Psoas muscle (tissue), 8 donors: ENCODE results near the gene RALBP1. TPM values are rescaled to one million over a fixed set of nuclear protein-coding genes. Genes with fewer than 3 reads are reported as not detected.

Experiments
- ATAC-seq, 4 donors: fragments of 200-7000 bp; cut with Tn5 transposase; one replicate each; pipeline ENCODE4 v1.9.1; 2020; ENCODE audit warnings: moderate library complexity in 3 of 4, mild to moderate bottlenecking in 2 of 4
- DNase-seq, 2 donors: peaks; one replicate each; pipeline ENCODE4 v3.0.0-alpha.2; 2020
- H3K27ac ChIP-seq: fragments of 200-600 bp; one replicate; pipeline ENCODE4 v1.8.0; 2022
- H3K27me3 ChIP-seq, 3 donors: fragments of 200-600 bp in 1 of 3; one replicate each; pipeline versions ENCODE4 v1.6.1 to v1.8.0; 2013 to 2022; ENCODE audit warnings: low read length in 2 of 3, mild to moderate bottlenecking in 2 of 3, moderate library complexity in 1 of 3; ENCODE audit not compliant: insufficient read depth in 3 of 3
- H3K36me3 ChIP-seq, 2 donors: fragments of 200-600 bp in 1 of 2; one replicate each; pipeline versions ENCODE4 v1.6.1 to v1.8.0; 2013 to 2022; ENCODE audit warnings: low read depth in 1 of 2, mild to moderate bottlenecking in 1 of 2, moderate library complexity in 1 of 2; ENCODE audit not compliant: insufficient read depth in 1 of 2
- H3K4me1 ChIP-seq: fragments of 200-600 bp; one replicate; pipeline ENCODE4 v1.8.0; 2022
- H3K4me3 ChIP-seq: fragments of 200-600 bp; one replicate; pipeline ENCODE4 v1.8.0; 2022; ENCODE audit warnings: mild to moderate bottlenecking
- H3K9me3 ChIP-seq: fragments of 200-600 bp; one replicate; pipeline ENCODE4 v1.8.0; 2022
- CTCF ChIP-seq: fragments of 200-600 bp; IDR thresholded peaks from one replicate; pipeline ENCODE4 v1.8.0; 2022; ENCODE audit warnings: antibody characterized with exemption
- WGBS, 3 donors: extraction: QIAGEN DNeasy Blood & Tissue Kit; methylation state at CpG; one replicate each; pipeline versions ENCODE4 v1.1.6 to v1.1.7; 2013; 5-methylcytosine and 5-hydroxymethylcytosine counted together
- intact Hi-C, 2 donors: fragments of 100-400 bp; cut with DNase I; formaldehyde crosslinking; loops; one replicate each; pipeline versions ENCODE4 v1.11.0 to v1.14.2; 2022
- polyA plus RNA-seq, 3 donors: library from polyadenylated mRNA; stranded (reverse); fragments of 200-250 nt; gene quantifications; one replicate each; pipeline ENCODE4 v1.2.3, GENCODE V29; 2013
- total RNA-seq, 4 donors: library from RNA; stranded (reverse); fragmentation: NEBNext Ultra II Directional in 2 of 4; extraction: Animal tissue kit (Norgen Biotek cat#: 25700) in 2 of 4; gene quantifications; one replicate each; pipeline versions ENCODE4 v1.2.1 to v1.2.4, GENCODE V29; 2021 to 2023
- donor health status: healthy with polysubstance abuse.
- donor health status: DM: no; HTN: no; CAD: no; lungs with moderate emphysema.
- donor health status: Bipolar disorder and iron deficiency.
- donor health status: healthy.
- donor health status: DM: yes; HTN: yes; CAD: no.
- donor health status: DM: no; HTN: no; CAD: no.
- donor health status: DM: no; HTN: no; CAD: no.
- donor health status: DM: yes; HTN: yes; CAD: no.

Gene RALBP1
- total and polyA plus RNA-seq, 7 donors, result 28.7 to 85.0 (median 38.6) TPM

DNA sequence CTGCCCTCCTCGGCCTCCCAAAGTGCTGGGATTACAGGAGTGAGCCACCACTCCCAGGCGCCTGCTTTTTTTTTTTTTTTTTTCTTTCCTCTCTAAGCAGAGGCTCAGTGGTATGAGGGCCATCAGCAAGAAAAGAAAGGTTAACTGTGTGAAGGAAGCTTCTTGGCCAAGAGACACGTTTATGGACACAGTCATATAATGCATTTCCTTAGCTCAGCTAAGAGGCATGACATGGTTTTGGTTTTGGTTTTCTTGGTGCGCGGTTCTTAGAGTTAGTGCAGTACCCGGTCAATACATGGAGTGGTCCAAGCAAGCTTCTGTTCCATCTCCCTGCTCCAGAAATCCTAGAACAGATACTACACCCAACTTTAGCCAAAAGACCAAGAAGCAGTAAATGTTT lies 42.6 kb downstream of the RALBP1 start:
- Histone ChIP-seq H3K36me3 (peaks cover 0 to 46% of the 10 kb centered on the region in 2 donors), H3K27me3 (no peaks in the 10 kb centered on the region), H3K4me1 (peaks cover 7% of the 10 kb centered on the region), H3K9me3 (no peaks in the 10 kb centered on the region), H3K27ac (no peak overlapping the region), H3K4me3 (no peak overlapping the region)
- TF ChIP-seq CTCF, result no peak
- DNase-seq, result no peak
- no peak for ATAC-seq
- intact Hi-C loops, result loop anchor here (5.0 to 10.0 kb wide), 2 partner anchors 186 to 443 kb away; partner anchors contain the start of gene TWSG1 (in 1 of the 2)
- 54 to 77% (median 65%) methylated on average over 6 of the region's 6 CpGs for WGBS, 3 donors

DNA sequence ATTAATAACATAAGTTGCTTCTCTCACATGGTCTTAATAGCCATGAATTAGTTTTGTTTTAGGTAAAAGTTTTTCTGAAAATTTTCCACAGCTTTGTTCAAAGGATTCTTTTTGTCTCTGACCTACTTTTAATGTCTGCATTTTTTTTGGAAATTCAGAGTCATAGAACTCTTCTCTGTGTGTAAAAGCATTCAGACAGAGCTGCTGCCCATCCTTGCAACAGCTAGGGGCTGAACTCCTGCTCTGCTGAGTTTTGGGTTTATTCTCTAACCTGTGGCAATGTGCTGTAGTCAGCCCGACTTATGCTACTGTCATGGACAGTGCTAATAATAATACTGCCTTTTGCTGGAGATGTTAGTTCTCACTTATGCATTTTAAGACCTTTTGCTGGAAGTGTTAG lies 44.1 kb downstream of the RALBP1 start:
- no peak for ATAC-seq
- no peaks in the 10 kb centered on the region for H3K9me3 ChIP-seq
- DNase-seq, result no peak
- H3K4me3 ChIP-seq, result no peak overlapping the region
- TF ChIP-seq CTCF, result no peak
- H3K4me1 ChIP-seq, result peaks cover 7% of the 10 kb centered on the region
- no peaks in the 10 kb centered on the region for H3K27me3 ChIP-seq
- WGBS, 3 donors, result 56 to 76% (median 66%) methylated on average over 1 of the region's 1 CpG
- H3K27ac ChIP-seq, result no peak overlapping the region
- intact Hi-C loops, result loop anchor here (5.0 to 10.0 kb wide), 2 partner anchors 187 to 445 kb away; partner anchors contain the start of gene TWSG1 (in 1 of the 2)
- H3K36me3 ChIP-seq, result peaks cover 0 to 46% of the 10 kb centered on the region in 2 donors

- H3K27ac ChIP-seq, result no peak overlapping the region
- WGBS, 3 donors, result 80 to 83% (median 82%) methylated on average over 3 of the region's 3 CpGs
- H3K9me3 ChIP-seq, result no peaks in the 10 kb centered on the region
- ATAC-seq (no peak), DNase-seq (no peak)
- H3K4me3 ChIP-seq, result no peak overlapping the region
- no peak for TF ChIP-seq CTCF
- peaks cover 7% of the 10 kb centered on the region for H3K4me1 ChIP-seq
- peaks cover 0 to 56% of the 10 kb centered on the region in 2 donors for H3K36me3 ChIP-seq
- no peaks in the 10 kb centered on the region for H3K27me3 ChIP-seq
- intact Hi-C loops, result loop anchor here in 1 of 2 donors (5.0 kb wide), 1 partner anchor 1962 kb away; no protein-coding TSS in a partner anchor
Observed at GRCh38 chr18:9520666-9521065, 45.4 kb downstream of the RALBP1 start.

DNA sequence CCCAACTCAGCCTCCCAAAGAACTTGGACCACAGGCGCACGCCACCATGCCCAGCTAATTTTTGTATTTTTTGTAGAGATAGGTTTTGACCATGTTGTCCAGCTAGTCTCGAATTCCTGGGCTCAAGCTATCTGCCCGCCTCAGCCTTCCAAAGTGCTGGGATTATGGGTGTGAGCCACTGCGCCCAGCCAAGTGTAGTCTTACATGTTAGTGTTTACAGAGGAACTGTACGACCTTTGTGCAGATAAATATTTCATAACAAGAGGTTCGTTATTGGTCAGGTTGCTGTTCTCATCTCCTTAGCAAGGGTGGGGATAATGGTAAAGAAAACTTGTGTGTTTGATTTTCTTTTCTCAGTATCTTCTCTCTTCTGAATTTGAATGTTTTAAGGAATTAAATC lies 46.5 kb downstream of the RALBP1 start:
- peaks cover 0 to 62% of the 10 kb centered on the region in 2 donors for H3K36me3 ChIP-seq
- no peaks in the 10 kb centered on the region for H3K27me3 ChIP-seq
- no peak overlapping the region for H3K27ac ChIP-seq
- TF ChIP-seq CTCF, result no peak
- no peak overlapping the region for H3K4me3 ChIP-seq
- intact Hi-C loops, result loop anchor here in 1 of 2 donors (5.0 kb wide), 1 partner anchor 1961 kb away; no protein-coding TSS in a partner anchor
- ATAC-seq (no peak), DNase-seq (no peak)
- WGBS, 3 donors, result 78 to 85% (median 85%) methylated on average over 7 of the region's 7 CpGs
- H3K9me3 ChIP-seq, result no peaks in the 10 kb centered on the region
- peaks cover 7% of the 10 kb centered on the region for H3K4me1 ChIP-seq

- Histone ChIP-seq H3K4me3 (no peak overlapping the region), H3K27ac (no peak overlapping the region), H3K9me3 (no peaks in the 10 kb centered on the region), H3K27me3 (no peaks in the 10 kb centered on the region), H3K4me1 (no peaks in the 10 kb centered on the region), H3K36me3 (peaks cover 0 to 62% of the 10 kb centered on the region in 2 donors)
- WGBS, 3 donors, result 83 to 96% (median 94%) methylated on average over 6 of the region's 6 CpGs
- no peak for TF ChIP-seq CTCF
- intact Hi-C loops, result loop anchor here in 1 of 2 donors (5.0 kb wide), 1 partner anchor 1959 kb away; no protein-coding TSS in a partner anchor
- DNase-seq (no peak), ATAC-seq (no peak)
Observed at GRCh38 chr18:9522952-9523351, 47.6 kb downstream of the RALBP1 start.
